ENCODE results near the gene HS3ST3A1.

DNA sequence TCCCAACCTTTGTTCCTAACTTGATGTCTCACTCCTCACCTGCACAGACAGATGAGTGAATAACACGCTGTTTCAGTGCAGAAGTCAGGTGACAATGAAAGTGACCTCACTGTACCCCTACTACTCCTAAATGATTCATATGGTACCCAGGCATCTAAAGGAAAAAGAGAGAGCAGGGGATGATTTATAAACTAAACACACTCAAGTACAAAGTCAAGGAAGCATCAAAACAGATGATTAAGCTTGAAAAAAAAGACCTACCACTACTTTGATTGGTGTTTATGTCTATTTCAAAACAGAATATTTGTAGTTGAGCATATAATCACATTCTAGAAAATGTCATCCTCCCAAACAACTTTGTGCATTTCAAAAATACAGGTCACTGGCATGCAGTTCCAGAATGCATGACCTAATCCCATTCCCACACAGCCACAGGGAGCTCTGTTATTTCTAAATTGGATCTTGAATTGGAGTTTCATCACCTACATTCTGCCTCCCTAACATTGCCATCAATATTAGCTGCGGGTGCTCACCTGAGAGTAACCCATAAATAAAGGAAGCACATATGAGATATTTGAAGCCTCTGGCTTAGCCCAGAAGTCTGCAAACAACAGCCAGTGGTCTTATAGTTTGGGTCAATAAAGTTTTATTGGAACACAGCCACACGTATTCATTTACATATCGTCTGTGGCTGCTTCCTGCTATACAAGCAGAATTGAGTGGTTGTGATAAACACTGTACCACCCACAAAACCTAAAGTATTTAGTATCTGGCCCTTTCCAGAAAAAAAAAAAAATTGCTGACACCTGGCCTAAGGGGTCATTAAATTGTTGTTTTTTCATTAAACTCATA, 14.0 kb downstream of the HS3ST3A1 start:
- TF ChIP-seq, protein P1, sequence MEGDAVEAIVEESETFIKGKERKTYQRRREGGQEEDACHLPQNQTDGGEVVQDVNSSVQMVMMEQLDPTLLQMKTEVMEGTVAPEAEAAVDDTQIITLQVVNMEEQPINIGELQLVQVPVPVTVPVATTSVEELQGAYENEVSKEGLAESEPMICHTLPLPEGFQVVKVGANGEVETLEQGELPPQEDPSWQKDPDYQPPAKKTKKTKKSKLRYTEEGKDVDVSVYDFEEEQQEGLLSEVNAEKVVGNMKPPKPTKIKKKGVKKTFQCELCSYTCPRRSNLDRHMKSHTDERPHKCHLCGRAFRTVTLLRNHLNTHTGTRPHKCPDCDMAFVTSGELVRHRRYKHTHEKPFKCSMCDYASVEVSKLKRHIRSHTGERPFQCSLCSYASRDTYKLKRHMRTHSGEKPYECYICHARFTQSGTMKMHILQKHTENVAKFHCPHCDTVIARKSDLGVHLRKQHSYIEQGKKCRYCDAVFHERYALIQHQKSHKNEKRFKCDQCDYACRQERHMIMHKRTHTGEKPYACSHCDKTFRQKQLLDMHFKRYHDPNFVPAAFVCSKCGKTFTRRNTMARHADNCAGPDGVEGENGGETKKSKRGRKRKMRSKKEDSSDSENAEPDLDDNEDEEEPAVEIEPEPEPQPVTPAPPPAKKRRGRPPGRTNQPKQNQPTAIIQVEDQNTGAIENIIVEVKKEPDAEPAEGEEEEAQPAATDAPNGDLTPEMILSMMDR (IDR thresholded peaks at IDR 0.05; ENCODE audit: low read length) = no peak
- TF ChIP-seq EZH2 (IDR thresholded peaks at IDR 0.05; ENCODE audit: borderline replicate concordance, low read length) = no peak
